Skeletal muscle satellite cell (primary cell): ENCODE results near the gene KLF16.

Source experiments
- H3K27me3 ChIP-seq: 2 replicates; pipeline ENCODE4 v1.7.0; 2013; ENCODE audit warnings: low read length; ENCODE audit not compliant: control insufficient read depth, insufficient read depth
- H3K36me3 ChIP-seq: 2 replicates; pipeline ENCODE4 v1.7.0; 2013; ENCODE audit warnings: mild to moderate bottlenecking, control low read depth, low read length; ENCODE audit not compliant: insufficient read depth
- H3K4me1 ChIP-seq: 2 replicates; pipeline ENCODE4 v1.7.0; 2013; ENCODE audit warnings: low read length; ENCODE audit not compliant: control insufficient read depth, insufficient read depth
- H3K4me2 ChIP-seq: 2 replicates; pipeline ENCODE4 v1.7.0; 2013; ENCODE audit warnings: mild to moderate bottlenecking, low read length
- H3K4me3 ChIP-seq: 2 replicates; pipeline ENCODE4 v1.7.0; 2013; ENCODE audit warnings: low read length
- H3K9ac ChIP-seq: 2 replicates; pipeline ENCODE4 v1.7.0; 2013; ENCODE audit warnings: mild to moderate bottlenecking, low read depth, low read length, moderate library complexity
- H3K9me3 ChIP-seq: replicated peaks from 2 replicates; pipeline ENCODE4 v1.7.0; 2013; ENCODE audit warnings: mild to moderate bottlenecking, control low read depth, low read length

Gene KLF16

GRCh38 chr19:1812426-1813191 lies 50.8 kb downstream of the KLF16 start:
- Histone ChIP-seq H3K9ac (peak overlapping the region; percentile 73), H3K4me3 (peak overlapping the region; percentile 77), H3K4me2 (peak overlapping the region; percentile 94), H3K4me1 (peaks cover 14% of the 10 kb centered on the region), H3K9me3 (no peaks in the 10 kb centered on the region), H3K36me3 (peaks cover 16% of the 10 kb centered on the region), H3K27me3 (no peaks in the 10 kb centered on the region)

DNA sequence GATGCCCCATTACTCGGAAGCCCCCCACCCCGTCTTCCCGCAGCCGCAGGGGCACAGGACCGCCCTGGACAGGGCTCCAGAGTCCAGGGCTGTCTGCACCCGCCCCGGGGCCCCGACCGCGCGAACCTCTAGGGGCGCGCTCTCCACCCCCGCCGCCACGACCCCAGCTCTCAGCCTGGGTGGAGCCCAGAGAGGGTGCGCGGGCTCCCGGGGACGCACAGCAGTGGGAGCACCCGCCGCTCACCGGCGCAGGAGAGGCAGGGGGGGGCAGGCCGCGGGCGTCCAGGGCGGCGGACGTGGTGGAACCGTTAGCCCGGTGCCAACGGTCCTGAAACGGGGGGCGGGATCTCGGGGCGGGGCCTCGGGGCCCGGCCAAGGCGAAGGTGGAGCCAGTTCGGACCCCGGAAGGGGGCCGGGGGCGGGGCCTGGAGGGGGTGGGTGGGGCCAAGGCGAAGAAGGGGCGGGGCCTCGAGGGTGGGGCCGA lies 51.4 kb downstream of the KLF16 start, which contains the start of gene ATP8B3:
Gene ATP8B3, minus strand, starts transcription at position 335 of the 484 bp plus-strand sequence. CDS start 540 bp downstream, outside the sequence.
- Histone ChIP-seq H3K9me3 (no peaks in the 10 kb centered on the region), H3K9ac (peak within 1 kb of the TSS; percentile 73), H3K4me1 (peaks cover 14% of the 10 kb centered on the region), H3K4me3 (peak within 1 kb of the TSS; percentile 77), H3K36me3 (peaks cover 14% of the 10 kb centered on the region), H3K4me2 (peak within 1 kb of the TSS; percentile 94), H3K27me3 (no peaks in the 10 kb centered on the region)

DNA sequence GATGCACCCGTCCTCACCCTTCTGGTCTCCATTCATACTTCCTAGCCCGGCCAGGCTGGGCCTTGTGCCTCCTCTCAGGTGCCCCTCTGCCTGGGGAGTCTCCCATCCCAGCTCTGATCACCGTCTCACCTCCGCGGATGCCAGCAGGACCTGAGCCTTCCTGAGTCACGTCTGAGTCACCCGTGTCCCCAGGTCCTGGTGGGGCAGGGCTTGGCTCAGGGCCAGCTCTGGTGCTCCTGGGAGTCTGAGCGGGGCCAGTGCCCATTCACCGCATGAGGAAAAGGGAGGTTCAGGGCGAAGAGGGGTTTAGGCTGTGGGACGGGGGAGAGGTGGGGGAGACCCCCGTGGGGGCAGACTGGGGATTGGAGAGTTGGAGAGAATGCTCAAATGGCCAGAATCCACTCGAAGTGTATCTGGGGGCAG lies 51.9 kb downstream of the KLF16 start:
- Histone ChIP-seq H3K4me1 (peaks cover 14% of the 10 kb centered on the region), H3K9me3 (no peaks in the 10 kb centered on the region), H3K9ac (peak overlapping the region; percentile 69), H3K4me3 (peak overlapping the region; percentile 77), H3K36me3 (peaks cover 10% of the 10 kb centered on the region), H3K4me2 (peak overlapping the region; percentile 94), H3K27me3 (no peaks in the 10 kb centered on the region)

GRCh38 chr19:1810439-1811160 lies 52.8 kb downstream of the KLF16 start:
- Histone ChIP-seq H3K36me3 (peaks cover 3% of the 10 kb centered on the region), H3K27me3 (no peaks in the 10 kb centered on the region), H3K9me3 (no peaks in the 10 kb centered on the region), H3K4me1 (peaks cover 14% of the 10 kb centered on the region), H3K9ac (no peak overlapping the region), H3K4me3 (no peak overlapping the region), H3K4me2 (no peak overlapping the region)

DNA sequence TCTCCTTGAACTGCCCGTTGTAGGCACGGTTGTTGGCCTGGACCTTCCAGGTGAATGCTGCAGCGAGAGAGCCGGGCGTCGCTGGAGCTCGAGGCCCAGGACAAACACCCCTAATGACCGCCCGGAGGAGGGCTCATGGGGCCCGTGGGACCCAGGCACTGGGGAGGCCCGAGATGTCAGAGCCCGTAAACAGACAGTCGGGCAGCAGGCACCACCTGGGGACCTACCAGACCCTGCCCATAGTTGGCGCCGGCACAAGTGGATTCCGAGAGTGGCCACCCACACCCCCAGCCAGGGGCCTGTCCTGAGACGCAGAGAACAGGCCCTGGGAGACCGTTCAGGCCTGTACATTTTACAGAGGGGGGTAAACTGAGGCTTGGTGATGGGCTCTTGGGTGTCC lies 53.7 kb downstream of the KLF16 start:
- Histone ChIP-seq H3K36me3 (no peaks in the 10 kb centered on the region), H3K4me1 (peaks cover 14% of the 10 kb centered on the region), H3K4me3 (no peak overlapping the region), H3K9ac (no peak overlapping the region), H3K4me2 (no peak overlapping the region), H3K9me3 (no peaks in the 10 kb centered on the region), H3K27me3 (no peaks in the 10 kb centered on the region)

GRCh38 chr19:1808395-1808731 lies 55.0 kb downstream of the KLF16 start:
- Histone ChIP-seq H3K36me3 (no peaks in the 10 kb centered on the region), H3K9me3 (no peaks in the 10 kb centered on the region), H3K9ac (no peak overlapping the region), H3K4me1 (peaks cover 14% of the 10 kb centered on the region), H3K4me2 (no peak overlapping the region), H3K4me3 (no peak overlapping the region), H3K27me3 (no peaks in the 10 kb centered on the region)

GRCh38 chr19:1807695-1808394 lies 55.5 kb downstream of the KLF16 start:
- H3K27me3 ChIP-seq: no peaks in the 10 kb centered on the region
- no peak overlapping the region for H3K4me3 ChIP-seq
- no peak overlapping the region for H3K9ac ChIP-seq
- no peaks in the 10 kb centered on the region for H3K36me3 ChIP-seq
- no peak overlapping the region for H3K4me2 ChIP-seq
- peaks cover 9% of the 10 kb centered on the region for H3K4me1 ChIP-seq
- no peaks in the 10 kb centered on the region for H3K9me3 ChIP-seq

GRCh38 chr19:1807030-1807694 lies 56.2 kb downstream of the KLF16 start:
- Histone ChIP-seq H3K4me3 (no peak overlapping the region), H3K9ac (no peak overlapping the region)

DNA sequence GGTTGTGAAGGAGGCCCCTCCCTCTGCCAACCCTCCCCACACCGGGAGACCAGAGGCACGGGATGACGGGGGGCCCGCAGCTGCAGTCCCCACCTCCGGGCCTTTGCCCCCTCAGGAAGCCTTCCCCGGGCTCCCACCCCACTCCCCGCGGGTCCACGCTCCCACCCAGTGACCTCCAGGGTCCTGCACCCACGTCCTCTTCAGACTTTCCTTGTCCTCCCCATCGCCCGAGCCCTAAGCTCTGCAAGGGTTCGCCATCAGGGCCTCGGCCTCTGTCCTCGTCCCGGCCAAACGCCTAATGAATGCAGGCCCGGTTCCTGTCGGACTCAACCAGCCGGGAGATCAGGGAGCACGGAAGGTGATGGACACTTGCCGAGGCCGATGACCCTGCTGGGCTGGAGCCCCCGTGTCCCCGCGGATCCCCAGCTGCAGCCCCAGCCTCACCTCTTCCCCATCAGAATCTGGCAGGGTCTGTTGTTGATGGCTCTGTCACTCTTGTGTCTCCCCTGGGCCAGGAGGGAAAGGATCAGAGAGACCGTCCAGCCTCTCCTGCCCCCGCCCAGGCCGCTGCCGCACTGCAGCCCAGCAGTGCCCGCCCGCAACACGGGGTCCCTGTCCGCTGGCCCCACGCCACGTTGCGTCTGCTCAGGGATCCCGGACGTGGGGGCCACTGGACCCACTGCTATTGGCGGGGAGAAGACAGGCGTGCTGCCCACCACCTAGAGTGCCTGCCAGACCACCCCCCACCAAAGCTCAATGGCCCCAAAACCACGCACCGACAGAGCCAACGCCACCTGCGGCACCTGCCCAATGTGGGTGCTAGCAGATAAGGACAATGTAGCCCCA lies 57.0 kb downstream of the KLF16 start:
- Histone ChIP-seq H3K4me3 (no peak overlapping the region), H3K36me3 (no peaks in the 10 kb centered on the region), H3K27me3 (no peaks in the 10 kb centered on the region), H3K9me3 (no peaks in the 10 kb centered on the region), H3K9ac (no peak overlapping the region), H3K4me1 (peaks cover 2% of the 10 kb centered on the region), H3K4me2 (no peak overlapping the region)

More at GRCh38 chr19:1807030-1807694, 56.2 kb downstream of the KLF16 start:
- peaks cover 7% of the 10 kb centered on the region for H3K4me1 ChIP-seq
- no peaks in the 10 kb centered on the region for H3K36me3 ChIP-seq
- no peaks in the 10 kb centered on the region for H3K27me3 ChIP-seq
- H3K4me2 ChIP-seq: no peak overlapping the region
- H3K9me3 ChIP-seq: no peaks in the 10 kb centered on the region

DNA sequence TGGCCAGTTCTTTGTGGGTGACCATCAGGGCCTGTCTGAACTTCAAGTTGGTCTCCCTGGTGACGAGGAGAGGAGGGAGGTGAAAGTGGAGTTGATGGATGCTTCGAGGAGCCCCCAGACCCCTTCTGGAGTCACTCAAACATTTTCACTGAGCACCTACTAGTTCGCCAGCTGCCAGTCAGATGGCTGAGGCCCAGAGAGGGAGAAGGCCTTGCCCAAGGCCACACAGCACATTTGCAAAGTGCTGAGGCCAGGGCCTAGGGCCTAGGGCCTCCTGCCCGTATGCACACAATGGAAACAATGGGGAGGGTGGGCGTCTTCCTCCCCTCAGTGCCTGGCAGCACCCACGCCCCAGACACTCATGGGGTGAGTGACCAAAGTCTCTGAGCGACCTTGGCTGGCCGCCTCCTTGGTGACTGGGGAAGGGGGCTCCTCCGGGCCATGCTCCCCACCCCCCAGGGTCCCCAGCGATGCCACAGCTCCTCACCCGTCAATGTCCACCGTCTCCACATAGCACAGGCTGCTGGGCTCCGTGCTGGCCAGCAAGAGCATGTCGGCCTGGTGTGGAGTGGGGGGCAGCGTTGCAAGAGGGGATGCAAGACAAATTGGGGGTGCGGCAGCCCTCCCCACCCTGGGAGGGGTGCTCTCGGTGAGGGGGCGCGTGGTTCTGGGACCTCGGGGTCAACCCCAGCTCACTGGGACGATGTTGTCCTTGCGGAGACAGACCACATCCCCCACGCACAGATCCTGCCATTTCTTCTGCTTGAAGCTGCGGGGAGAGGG lies 57.8 kb downstream of the KLF16 start:
- no peak overlapping the region for H3K4me2 ChIP-seq
- H3K9ac ChIP-seq: no peak overlapping the region
- no peaks in the 10 kb centered on the region for H3K27me3 ChIP-seq

More for the DNA sequence above, 57.8 kb downstream of the KLF16 start:
- Histone ChIP-seq H3K9me3 (no peaks in the 10 kb centered on the region), H3K4me3 (no peak overlapping the region), H3K4me1 (no peaks in the 10 kb centered on the region), H3K36me3 (no peaks in the 10 kb centered on the region)
